Thyroid gland (tissue), 4 donors: ENCODE data around the gene ZNF318. TPM values are rescaled to one million over a fixed set of nuclear protein-coding genes. Genes with fewer than 3 reads are reported as not detected.

Source experiments
- small RNA-seq: library from RNA; depleted of rRNA; stranded (forward); fragments of <200 nt; gene quantifications from one replicate; pipeline ENCODE3, GENCODE V24; 2016
- total RNA-seq, 4 donors: library from RNA; depleted of rRNA; stranded (reverse); fragments of >200 nt; gene quantifications; one replicate each; pipeline ENCODE4 v1.2.3, GENCODE V29; 2016

ZNF318 gene
- total RNA-seq, 4 donors from 2014 or later: 32.4 to 84.6 (median 37.5) TPM

Small RNA genes within 50 kb of the gene (small RNA-seq; reads per million reads assigned to genes)
- gene AL590383.1: not detected
- gene RPL12P47: not detected

Other genes starting within 250 kb of the ZNF318 start
- 10 to 100 TPM; 21.5 to 34.1 (median 22.6) TPM for gene SRF, start 198.4 kb downstream of the ZNF318 start, total RNA-seq
- gene CUL9, start 187.5 kb downstream of the ZNF318 start, total RNA-seq: 10 to 100 TPM; 39.7 to 63.3 (median 59.0) TPM
- gene DNPH1, start 140.2 kb downstream of the ZNF318 start, total RNA-seq: 100 to 1,000 TPM in 1 of 4 donors, 10 to 100 TPM in 3; 33.1 to 122 (median 84.1) TPM
- gene TTBK1, start 126.2 kb downstream of the ZNF318 start, total RNA-seq: under 1 TPM in 2 of 4 donors, not detected in 2; 0.11 to 0.15 TPM
- gene SLC22A7, start 71.4 kb downstream of the ZNF318 start, total RNA-seq: not detected
- gene CRIP3, start 60.8 kb downstream of the ZNF318 start, total RNA-seq: under 1 TPM in 2 of 4 donors, not detected in 2; 0.45 to 0.93 TPM
- 10 to 100 TPM; 10.5 to 24.3 (median 19.3) TPM for gene ABCC10, start 57.9 kb upstream of the ZNF318 start, total RNA-seq
- 1 to 10 TPM in 2 of 4 donors, under 1 TPM in 1, not detected in 1; 0.89 to 1.3 (median 1.3) TPM for gene DLK2, start 85.9 kb upstream of the ZNF318 start, total RNA-seq
- 10 to 100 TPM; 23.2 to 42.4 (median 34.4) TPM for gene TJAP1, start 107.9 kb upstream of the ZNF318 start, total RNA-seq
- 1 to 10 TPM in 3 of 4 donors, under 1 TPM in 1; 0.67 to 2.0 (median 1.6) TPM for gene LRRC73, start 140.7 kb upstream of the ZNF318 start, total RNA-seq
- 100 to 1,000 TPM; 126 to 145 (median 128) TPM for gene YIPF3, start 147.3 kb upstream of the ZNF318 start, total RNA-seq
- gene POLR1C, start 147.4 kb upstream of the ZNF318 start, total RNA-seq: 10 to 100 TPM; 27.6 to 41.9 (median 38.2) TPM
- gene XPO5, start 206.4 kb upstream of the ZNF318 start, total RNA-seq: 10 to 100 TPM; 22.2 to 58.6 (median 32.9) TPM
- 10 to 100 TPM; 14.8 to 19.5 (median 15.2) TPM for gene POLH, start 206.5 kb upstream of the ZNF318 start, total RNA-seq